PC-3 (cell line): ENCODE measurements around the gene ZMIZ2. TPM values are rescaled to one million over a fixed set of nuclear protein-coding genes. Genes with fewer than 3 reads are reported as not detected.

Source experiments
- ATAC-seq: fragments of 200-7000 bp; cut with Tn5 transposase; 2 replicates; pipeline ENCODE4 v1.9.1; 2020; ENCODE audit warnings: mild to moderate bottlenecking, moderate library complexity
- BruUV-seq: library from RNA; stranded (reverse); fragments of 400-500 nt; replicated peaks from 2 replicates; lab custom pipeline; 2021; lab: Mats Ljungman, UMichigan
- CTCF ChIA-PET: fragments of 300-600 bp; sonication (Branson Sonifier 250); formaldehyde crosslinking; loops from one replicate; lab custom pipeline; 2022; ENCODE audit warnings: antibody characterized with exemption; lab: Charles Lee
- POLR2A ChIA-PET: fragments of 300-600 bp; sonication (Branson Sonifier 250); formaldehyde crosslinking; loops from one replicate; lab custom pipeline; 2022; ENCODE audit warnings: antibody characterized with exemption; ENCODE audit not compliant: unreplicated experiment; lab: Charles Lee
- DNase-seq: peaks from one replicate; pipeline ENCODE4 v3.0.0-alpha.2; 2015
- H2AFZ ChIP-seq: fragments of 300-600 bp; sonication (generic); 2 replicates; pipeline ENCODE4 v1.6.0; 2016; ENCODE audit warnings: antibody characterized with exemption, low read length
- H3F3A ChIP-seq: fragments of 300-600 bp; sonication (generic); one replicate; pipeline ENCODE4 v1.6.0; 2017; ENCODE audit warnings: antibody characterized with exemption, low read length, control low read depth, mild to moderate bottlenecking; ENCODE audit not compliant: unreplicated experiment
- H3K27ac ChIP-seq: fragments of 300-600 bp; sonication (generic); 2 replicates; pipeline ENCODE4 v1.5.1; 2016; ENCODE audit warnings: mild to moderate bottlenecking, low read length
- H3K27me3 ChIP-seq: fragments of 300-600 bp; sonication (generic); 2 replicates; pipeline ENCODE4 v1.6.1; 2016; ENCODE audit warnings: low read length, mixed read lengths
- H3K36me3 ChIP-seq: fragments of 300-600 bp; sonication (generic); 2 replicates; pipeline ENCODE4 v1.6.1; 2016; ENCODE audit warnings: low read depth, mixed run types, low read length, mixed read lengths
- H3K4me1 ChIP-seq: fragments of 300-600 bp; sonication (generic); 2 replicates; pipeline ENCODE4 v1.5.1; 2016; ENCODE audit warnings: low read length; ENCODE audit not compliant: insufficient read depth
- H3K4me2 ChIP-seq: fragments of 300-600 bp; sonication (generic); 2 replicates; pipeline ENCODE4 v1.6.0; 2016; ENCODE audit warnings: low read length
- H3K4me3 ChIP-seq: fragments of 300-600 bp; sonication (generic); 2 replicates; pipeline ENCODE4 v1.5.1; 2016; ENCODE audit warnings: mild to moderate bottlenecking, low read length, mixed read lengths
- H3K79me2 ChIP-seq: fragments of 300-600 bp; sonication (generic); 2 replicates; pipeline ENCODE4 v1.6.1; 2017; ENCODE audit warnings: low read length, mixed read lengths
- H3K9ac ChIP-seq: fragments of 300-600 bp; sonication (generic); 2 replicates; pipeline ENCODE4 v1.6.0; 2016; ENCODE audit warnings: mild to moderate bottlenecking, low read length
- H3K9me2 ChIP-seq: fragments of 300-600 bp; sonication (generic); replicated peaks from 2 replicates; pipeline ENCODE4 v1.6.1; 2016; ENCODE audit warnings: mixed run types, low read length, mixed read lengths
- H3K9me3 ChIP-seq: fragments of 300-600 bp; sonication (generic); 2 replicates; pipeline ENCODE4 v1.6.1; 2016; ENCODE audit warnings: low read length, mixed read lengths
- H4K20me1 ChIP-seq: fragments of 300-600 bp; sonication (generic); 2 replicates; pipeline ENCODE4 v1.6.1; 2016; ENCODE audit warnings: low read length, mixed read lengths
- EZH2 ChIP-seq: fragments of 300-600 bp; sonication (generic); IDR thresholded peaks from one replicate; pipeline ENCODE4 v1.6.1; 2017; ENCODE audit warnings: antibody characterized with exemption, mild to moderate bottlenecking, low read length; ENCODE audit not compliant: unreplicated experiment
- EZH2phosphoT487 ChIP-seq: fragments of 300-600 bp; sonication (generic); IDR thresholded peaks from 2 replicates; pipeline ENCODE4 v1.6.1; 2018; ENCODE audit warnings: mild to moderate bottlenecking, antibody characterized with exemption, low read length, borderline replicate concordance
- intact Hi-C: fragments of 100-400 bp; cut with micrococcal nuclease; formaldehyde crosslinking; loops from 2 replicates; pipeline ENCODE4 v1.9.0; 2023
- total RNA-seq: library from RNA; depleted of rRNA; stranded (reverse); fragments of >200 nt; gene quantifications from 2 replicates; pipeline ENCODE4 v1.2.3, GENCODE V29; 2014
- TF ChIP-seq, protein P1 (sequence below): fragments of 300-600 bp; sonication (generic); conservative IDR thresholded peaks from 2 replicates; pipeline ENCODE4 v1.5.1; 2017; ENCODE audit warnings: antibody characterized with exemption, low read depth, mild to moderate bottlenecking, low read length

Gene ZMIZ2
- total RNA-seq, 1 experiment from 2014 or later = 18.3 TPM

GRCh38 chr7:44791278-44792219, 42.9 kb downstream of the ZMIZ2 start:
- ChIA-PET CTCF (no interaction called here), POLR2A (interaction anchor here (0.6 kb wide), 2 partner anchors 16 to 221 kb away, joined by 3 read pairs; no protein-coding TSS in a partner anchor)
- TF ChIP-seq, protein P1, sequence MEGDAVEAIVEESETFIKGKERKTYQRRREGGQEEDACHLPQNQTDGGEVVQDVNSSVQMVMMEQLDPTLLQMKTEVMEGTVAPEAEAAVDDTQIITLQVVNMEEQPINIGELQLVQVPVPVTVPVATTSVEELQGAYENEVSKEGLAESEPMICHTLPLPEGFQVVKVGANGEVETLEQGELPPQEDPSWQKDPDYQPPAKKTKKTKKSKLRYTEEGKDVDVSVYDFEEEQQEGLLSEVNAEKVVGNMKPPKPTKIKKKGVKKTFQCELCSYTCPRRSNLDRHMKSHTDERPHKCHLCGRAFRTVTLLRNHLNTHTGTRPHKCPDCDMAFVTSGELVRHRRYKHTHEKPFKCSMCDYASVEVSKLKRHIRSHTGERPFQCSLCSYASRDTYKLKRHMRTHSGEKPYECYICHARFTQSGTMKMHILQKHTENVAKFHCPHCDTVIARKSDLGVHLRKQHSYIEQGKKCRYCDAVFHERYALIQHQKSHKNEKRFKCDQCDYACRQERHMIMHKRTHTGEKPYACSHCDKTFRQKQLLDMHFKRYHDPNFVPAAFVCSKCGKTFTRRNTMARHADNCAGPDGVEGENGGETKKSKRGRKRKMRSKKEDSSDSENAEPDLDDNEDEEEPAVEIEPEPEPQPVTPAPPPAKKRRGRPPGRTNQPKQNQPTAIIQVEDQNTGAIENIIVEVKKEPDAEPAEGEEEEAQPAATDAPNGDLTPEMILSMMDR = 0 out of 2 replicates have a peak, but pooled peaks have one; percentile 8
- no peak for TF ChIP-seq EZH2
- H3K4me2 ChIP-seq = no peak overlapping the region
- no TSS peak for BruUV-seq
- no peaks in the 10 kb centered on the region for H3K9me2 ChIP-seq
- no peaks in the 10 kb centered on the region for H3F3A ChIP-seq
- H3K79me2 ChIP-seq = peaks cover 21% of the 10 kb centered on the region
- H3K4me3 ChIP-seq = no peak overlapping the region
- H3K27ac ChIP-seq = no peak overlapping the region
- H2AFZ ChIP-seq = no peak overlapping the region
- peaks cover 3% of the 10 kb centered on the region; the same call in 1 of the 2 replicates for H3K4me1 ChIP-seq
- intact Hi-C loops = no loop called here
- no peaks in the 10 kb centered on the region for H4K20me1 ChIP-seq
- H3K9ac ChIP-seq = no peak overlapping the region
- no peaks in the 10 kb centered on the region for H3K9me3 ChIP-seq
- no peak for DNase-seq
- no peak for ATAC-seq
- no peaks in the 10 kb centered on the region for H3K27me3 ChIP-seq
- H3K36me3 ChIP-seq = no peaks in the 10 kb centered on the region

- ATAC-seq (no peak), DNase-seq (no peak)
- Histone ChIP-seq H4K20me1 (peaks cover 15% of the 10 kb centered on the region), H3K9me2 (no peaks in the 10 kb centered on the region), H3K9ac (no peak overlapping the region), H3K4me2 (no peak overlapping the region), H3F3A (no peaks in the 10 kb centered on the region), H2AFZ (no peak overlapping the region), H3K4me1 (peaks cover 10% of the 10 kb centered on the region), H3K79me2 (peaks cover 44% of the 10 kb centered on the region), H3K4me3 (no peak overlapping the region), H3K27ac (no peak overlapping the region), H3K36me3 (peaks cover 15% of the 10 kb centered on the region), H3K27me3 (no peaks in the 10 kb centered on the region), H3K9me3 (no peaks in the 10 kb centered on the region)
- CTCF ChIA-PET = interaction anchor here (0.6 kb wide), 1 partner anchor 294 kb away, joined by 4 read pairs; no protein-coding TSS in a partner anchor
- no peak for TF ChIP-seq EZH2phosphoT487
- no peak for TF ChIP-seq EZH2
- TF ChIP-seq, protein P1 = no peak
- BruUV-seq = no TSS peak
- intact Hi-C loops = no loop called here
- POLR2A ChIA-PET = no interaction called here
Measured at GRCh38 chr7:44793919-44794318, 45.3 kb downstream of the ZMIZ2 start.

GRCh38 chr7:44794331-44794730, 45.7 kb downstream of the ZMIZ2 start:
- no peak overlapping the region for H2AFZ ChIP-seq
- no peaks in the 10 kb centered on the region for H3K27me3 ChIP-seq
- BruUV-seq = no TSS peak
- H3K9ac ChIP-seq = no peak overlapping the region
- TF ChIP-seq, protein P1 = no peak
- TF ChIP-seq EZH2 (no peak), EZH2phosphoT487 (no peak)
- H3K27ac ChIP-seq = no peak overlapping the region
- H3K4me2 ChIP-seq = no peak overlapping the region
- peaks cover 19% of the 10 kb centered on the region for H4K20me1 ChIP-seq
- H3K36me3 ChIP-seq = peaks cover 18% of the 10 kb centered on the region
- no peaks in the 10 kb centered on the region for H3K9me3 ChIP-seq
- peaks cover 48% of the 10 kb centered on the region for H3K79me2 ChIP-seq
- H3K9me2 ChIP-seq = no peaks in the 10 kb centered on the region
- no peak for ATAC-seq
- H3K4me3 ChIP-seq = no peak overlapping the region
- POLR2A ChIA-PET = no interaction called here
- CTCF ChIA-PET = no interaction called here
- intact Hi-C loops = no loop called here
- no peak for DNase-seq
- H3K4me1 ChIP-seq = peaks cover 12% of the 10 kb centered on the region
- H3F3A ChIP-seq = no peaks in the 10 kb centered on the region
